Erythroblast (primary cell): ENCODE results near the gene OR13C5.

Experiments used
- DNase-seq, 2 experiments: peaks; one replicate each; lab custom pipeline; 2025; lab: John Stamatoyannopoulos, UW
- GATA1 ChIP-seq: IDR thresholded peaks from 2 replicates; pipeline ENCODE4 v1.6.1; 2011; ENCODE audit warnings: low read depth, mild to moderate bottlenecking, control low read depth, low read length, moderate library complexity
- POLR2A ChIP-seq: IDR thresholded peaks from 2 replicates; pipeline ENCODE4 v1.6.1; 2011; ENCODE audit warnings: mild to moderate bottlenecking, low read length

OR13C5 gene

DNA sequence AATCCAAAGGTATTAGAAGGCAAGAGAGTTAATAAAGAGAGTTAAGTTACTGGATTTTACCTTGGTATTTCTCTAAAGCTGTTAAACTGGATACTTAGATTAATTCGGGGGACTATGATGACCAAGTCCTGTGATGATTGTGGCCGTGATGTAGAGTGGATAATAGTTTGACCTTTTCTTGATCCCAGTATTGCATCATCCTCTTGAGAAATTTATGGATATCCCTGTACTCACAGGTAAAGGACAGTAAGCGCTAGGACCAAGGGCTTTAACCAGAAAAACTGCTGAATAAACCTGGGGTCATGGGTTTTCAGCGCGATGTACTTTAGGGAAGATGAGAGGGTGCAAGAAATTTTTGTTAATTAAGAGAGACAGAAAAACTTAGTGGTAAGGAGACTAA is 21.9 kb downstream of the OR13C5 start:
- DNase-seq, result no peak
- no peak for TF ChIP-seq POLR2A
- no peak for TF ChIP-seq GATA1

DNA sequence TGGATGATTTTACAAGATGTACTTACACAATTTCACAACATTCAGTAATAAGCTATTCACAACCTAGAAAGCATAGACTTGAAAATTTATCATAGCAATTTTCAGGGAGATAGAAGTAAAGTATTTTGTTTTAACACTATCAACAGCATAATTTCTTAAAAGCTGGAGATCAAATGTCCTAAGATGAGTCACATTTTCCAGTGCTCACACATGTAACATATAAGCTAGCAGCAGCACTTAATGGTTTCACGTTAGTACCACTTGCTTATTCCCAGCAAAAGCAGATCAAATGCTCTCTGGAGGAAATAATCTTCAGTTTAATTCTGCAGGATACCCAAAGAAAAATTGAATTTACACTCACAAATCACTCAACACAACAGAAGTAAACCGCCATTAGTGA is 23.8 kb downstream of the OR13C5 start:
- TF ChIP-seq GATA1 (no peak), POLR2A (no peak)
- DNase-seq, result no peak

DNA sequence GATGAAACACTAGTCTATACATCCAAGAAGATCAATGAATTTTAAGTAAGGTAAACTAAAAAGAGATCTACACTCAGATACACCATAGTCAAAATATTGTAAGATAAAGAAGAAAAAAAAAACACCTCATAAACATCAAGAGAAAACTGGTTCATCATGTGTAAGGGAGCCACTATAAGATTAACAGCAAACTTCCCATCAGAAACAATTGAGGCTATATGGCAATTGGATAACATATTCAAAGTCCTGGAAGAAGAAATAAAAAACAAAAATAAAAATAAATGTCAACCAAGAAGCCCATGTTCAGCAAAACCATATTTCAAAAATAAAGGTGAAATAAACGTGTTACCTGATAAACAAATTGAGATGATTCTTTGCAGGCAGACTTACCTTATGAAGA is 26.6 kb downstream of the OR13C5 start:
- TF ChIP-seq POLR2A (no peak), GATA1 (no peak)
- DNase-seq, result no peak

DNA sequence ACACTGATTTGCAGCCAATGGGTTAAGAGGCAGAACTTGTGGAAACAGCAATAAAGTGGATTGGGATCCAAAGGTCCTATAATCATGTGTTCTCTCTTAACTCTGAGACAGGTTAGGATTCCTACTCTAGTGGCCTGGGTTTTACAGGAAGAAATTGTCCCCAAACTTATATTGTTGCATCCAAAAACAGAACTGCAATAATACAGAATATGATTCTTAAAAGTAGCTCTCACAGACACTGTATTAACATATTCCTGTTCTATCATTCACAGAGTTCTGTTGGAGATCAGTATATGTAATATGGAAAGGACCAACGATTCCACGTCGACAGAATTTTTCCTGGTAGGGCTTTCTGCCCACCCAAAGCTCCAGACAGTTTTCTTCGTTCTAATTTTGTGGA is 30.3 kb downstream of the OR13C5 start, which contains the start of gene OR13C8:
Gene OR13C8 (plus strand): TSS at position 301 of the 400 bp plus-strand sequence. CDS start 0 bp downstream, at position 301.
- TF ChIP-seq POLR2A (no peak), GATA1 (no peak)
- no peak for DNase-seq

DNA sequence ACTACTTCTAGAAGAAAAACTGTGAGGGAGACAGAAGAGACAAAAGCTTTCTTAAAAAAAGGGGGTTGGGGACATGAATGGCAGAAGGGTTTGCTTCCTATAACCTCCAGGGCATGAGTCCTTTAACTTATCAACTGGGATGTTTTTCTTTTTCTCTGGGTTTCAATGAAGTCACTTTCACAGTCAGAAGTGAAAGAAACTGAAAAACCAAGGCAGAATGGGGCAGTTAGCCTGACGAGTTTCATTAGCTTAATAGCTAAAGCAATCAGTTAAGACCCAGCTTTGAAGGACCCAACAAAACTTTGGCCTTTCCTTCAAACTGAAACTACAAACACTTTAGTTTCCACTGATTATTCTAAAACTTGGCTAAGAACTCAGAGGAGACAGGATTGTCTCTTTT is 34.9 kb downstream of the OR13C5 start:
- TF ChIP-seq POLR2A, result no peak
- no peak for TF ChIP-seq GATA1

GRCh38 chr9:104556830-104557634 is 42.2 kb downstream of the OR13C5 start:
- TF ChIP-seq GATA1 (no peak), POLR2A (no peak)
- no peak for DNase-seq

More for the DNA sequence above, 34.9 kb downstream of the OR13C5 start:
- DNase-seq, result no peak

- TF ChIP-seq GATA1, result no peak
- TF ChIP-seq POLR2A, result no peak
- DNase-seq, result no peak
Observed at GRCh38 chr9:104555521-104555920, 43.7 kb downstream of the OR13C5 start.

DNA sequence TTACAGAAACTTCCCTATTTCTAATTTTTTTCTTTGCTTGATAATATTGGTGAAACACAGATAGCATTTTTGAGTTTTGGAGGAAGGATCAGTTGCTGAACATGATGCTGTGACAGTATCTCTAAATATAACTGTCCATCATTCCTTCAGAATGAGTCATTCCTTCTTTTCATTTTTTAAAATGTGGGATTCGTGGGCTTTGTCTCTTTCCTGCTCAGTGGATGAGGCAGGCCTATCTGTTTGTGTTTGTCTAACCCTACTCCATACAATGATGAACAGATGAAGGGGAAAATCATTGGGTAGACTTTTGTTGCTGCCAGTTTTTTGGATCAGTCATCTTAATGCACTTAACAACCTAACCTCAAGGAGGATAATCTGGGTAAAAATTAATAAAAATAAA is 46.0 kb downstream of the OR13C5 start:
- TF ChIP-seq POLR2A, result no peak
- no peak for TF ChIP-seq GATA1
- no peak for DNase-seq
